ENCODE measurements around the gene MAPT.

Gene MAPT

DNA sequence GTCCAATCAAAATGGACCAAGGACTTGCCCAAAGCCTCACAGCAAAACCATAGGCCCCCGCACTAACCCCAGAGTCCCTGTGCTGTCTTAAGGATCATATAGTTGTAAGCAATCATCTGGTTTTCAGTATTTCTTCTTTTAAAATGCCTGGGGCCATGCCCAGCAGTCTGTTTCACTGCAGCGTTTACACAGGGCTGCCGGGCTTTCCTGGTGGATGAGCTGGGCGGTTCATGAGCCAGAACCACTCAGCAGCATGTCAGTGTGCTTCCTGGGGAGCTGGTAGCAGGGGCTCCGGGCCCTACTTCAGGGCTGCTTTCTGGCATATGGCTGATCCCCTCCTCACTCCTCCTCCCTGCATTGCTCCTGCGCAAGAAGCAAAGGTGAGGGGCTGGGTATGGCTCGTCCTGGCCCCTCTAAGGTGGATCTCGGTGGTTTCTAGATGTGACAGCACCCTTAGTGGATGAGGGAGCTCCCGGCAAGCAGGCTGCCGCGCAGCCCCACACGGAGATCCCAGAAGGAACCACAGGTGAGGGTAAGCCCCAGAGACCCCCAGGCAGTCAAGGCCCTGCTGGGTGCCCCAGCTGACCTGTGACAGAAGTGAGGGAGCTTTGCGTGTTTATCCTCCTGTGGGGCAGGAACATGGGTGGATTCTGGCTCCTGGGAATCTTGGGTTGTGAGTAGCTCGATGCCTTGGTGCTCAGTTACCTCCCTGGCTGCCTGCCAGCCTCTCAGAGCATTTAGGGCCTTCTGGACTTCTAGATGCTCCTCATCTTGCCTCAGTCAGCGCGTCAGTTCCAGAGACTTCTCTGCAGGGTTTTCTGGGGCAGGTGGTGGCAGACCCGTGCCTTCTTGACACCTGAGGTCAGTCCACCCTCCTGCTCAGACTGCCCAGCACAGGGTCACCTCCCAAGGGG is 79.8 kb downstream of the MAPT start:
- Mint-ChIP-seq H3K4me3 (no peak overlapping the region), H3K9me3 (no peaks in the 10 kb centered on the region), H3K27ac (no peak overlapping the region), H3K27me3 (ENCODE audit: low read depth) (no peaks in the 10 kb centered on the region), H3K4me1 (no peaks in the 10 kb centered on the region), H3K36me3 (ENCODE audit: low read depth) (no peaks in the 10 kb centered on the region)
- TF ChIP-seq CTCF (IDR thresholded peaks at IDR 0.05; ENCODE audit: unreplicated experiment in 3 of 3), result no peak

DNA sequence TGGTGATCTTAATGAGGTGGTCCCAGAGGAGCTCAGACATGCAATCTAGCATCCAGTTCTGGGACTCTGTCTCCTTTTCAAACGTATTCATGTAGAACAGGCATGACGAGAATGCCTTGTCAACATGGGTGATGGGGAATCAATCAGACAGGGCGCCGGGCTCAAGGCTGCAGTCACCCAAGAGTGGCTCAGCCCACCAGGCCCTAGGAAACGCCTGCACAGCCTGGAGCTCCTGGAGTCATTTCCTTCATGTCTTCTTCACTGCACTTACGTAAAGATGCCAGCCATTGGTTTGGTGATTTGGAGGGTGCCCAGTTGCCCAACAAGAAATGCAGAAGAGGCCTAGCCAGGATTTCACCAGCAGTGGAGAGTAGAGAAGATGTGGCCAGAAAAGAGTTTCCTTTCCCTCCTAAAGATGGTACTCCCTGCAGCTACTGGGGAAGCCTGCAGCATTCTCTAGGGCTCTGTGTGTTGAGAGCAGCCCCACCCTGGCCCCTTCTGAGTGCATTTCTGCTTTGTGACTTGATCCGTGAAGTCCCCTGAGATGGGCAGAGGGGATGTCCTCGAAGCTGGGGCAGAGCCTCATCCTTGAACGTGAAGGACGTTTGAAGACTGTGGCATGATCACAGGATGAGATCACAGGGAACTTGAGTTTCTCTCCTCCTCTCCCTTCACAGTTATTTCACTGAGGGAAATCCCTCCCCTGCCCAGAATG is 80.7 kb downstream of the MAPT start:
- H3K27ac Mint-ChIP-seq, result no peak overlapping the region
- H3K27me3 Mint-ChIP-seq (ENCODE audit: low read depth), result no peaks in the 10 kb centered on the region
- no peak for TF ChIP-seq CTCF (IDR thresholded peaks at IDR 0.05; ENCODE audit: unreplicated experiment in 3 of 3)
- no peaks in the 10 kb centered on the region for H3K36me3 Mint-ChIP-seq (ENCODE audit: low read depth)
- no peaks in the 10 kb centered on the region for H3K4me1 Mint-ChIP-seq
- H3K4me3 Mint-ChIP-seq, result no peak overlapping the region
- no peaks in the 10 kb centered on the region for H3K9me3 Mint-ChIP-seq

DNA sequence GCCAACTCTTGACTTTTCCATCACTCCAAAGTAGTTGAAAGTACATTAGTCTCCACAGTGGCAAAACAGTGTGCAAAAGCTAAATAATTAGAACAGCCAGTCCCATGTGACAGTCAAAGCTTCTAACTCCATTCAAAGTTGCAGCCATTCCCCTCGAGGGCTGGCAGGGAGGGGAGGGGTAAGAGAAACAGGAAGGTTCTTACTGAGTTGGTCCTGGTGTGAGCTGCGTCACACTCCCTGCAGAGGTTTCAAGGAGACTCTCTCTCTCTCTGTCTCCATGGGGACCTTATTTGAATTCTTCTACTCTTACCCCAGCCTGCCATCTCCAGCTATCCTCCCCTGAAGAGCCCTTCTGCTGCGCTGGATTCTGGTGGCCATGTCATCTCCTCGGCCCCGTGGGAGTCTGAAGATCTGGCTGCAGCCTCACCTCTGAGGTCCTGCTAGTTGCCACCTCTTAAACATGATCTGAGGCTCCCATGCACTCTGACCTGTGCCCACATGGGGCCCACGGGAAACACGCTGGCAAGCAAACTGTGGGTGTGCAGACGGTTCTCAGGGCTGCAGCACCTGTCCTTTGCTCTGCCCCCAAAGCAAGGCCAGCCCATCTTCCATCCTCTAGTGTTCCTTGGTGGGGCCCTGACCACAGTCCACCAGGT is 81.4 kb downstream of the MAPT start:
- H3K4me1 Mint-ChIP-seq, result no peaks in the 10 kb centered on the region
- H3K27ac Mint-ChIP-seq, result no peak overlapping the region
- TF ChIP-seq CTCF (IDR thresholded peaks at IDR 0.05; ENCODE audit: unreplicated experiment in 3 of 3), result no peak
- H3K9me3 Mint-ChIP-seq, result no peaks in the 10 kb centered on the region
- H3K36me3 Mint-ChIP-seq (ENCODE audit: low read depth), result no peaks in the 10 kb centered on the region
- H3K4me3 Mint-ChIP-seq, result no peak overlapping the region
- H3K27me3 Mint-ChIP-seq (ENCODE audit: low read depth), result no peaks in the 10 kb centered on the region

GRCh38 chr17:45976391-45976754 is 82.0 kb downstream of the MAPT start:
- H3K27me3 Mint-ChIP-seq (ENCODE audit: low read depth), result peaks cover 5% of the 10 kb centered on the region
- no peaks in the 10 kb centered on the region for H3K4me1 Mint-ChIP-seq
- H3K9me3 Mint-ChIP-seq, result no peaks in the 10 kb centered on the region
- no peak overlapping the region for H3K27ac Mint-ChIP-seq
- no peaks in the 10 kb centered on the region for H3K36me3 Mint-ChIP-seq (ENCODE audit: low read depth)
- H3K4me3 Mint-ChIP-seq, result no peak overlapping the region
- TF ChIP-seq CTCF (IDR thresholded peaks at IDR 0.05; ENCODE audit: unreplicated experiment in 3 of 3), result no peak

DNA sequence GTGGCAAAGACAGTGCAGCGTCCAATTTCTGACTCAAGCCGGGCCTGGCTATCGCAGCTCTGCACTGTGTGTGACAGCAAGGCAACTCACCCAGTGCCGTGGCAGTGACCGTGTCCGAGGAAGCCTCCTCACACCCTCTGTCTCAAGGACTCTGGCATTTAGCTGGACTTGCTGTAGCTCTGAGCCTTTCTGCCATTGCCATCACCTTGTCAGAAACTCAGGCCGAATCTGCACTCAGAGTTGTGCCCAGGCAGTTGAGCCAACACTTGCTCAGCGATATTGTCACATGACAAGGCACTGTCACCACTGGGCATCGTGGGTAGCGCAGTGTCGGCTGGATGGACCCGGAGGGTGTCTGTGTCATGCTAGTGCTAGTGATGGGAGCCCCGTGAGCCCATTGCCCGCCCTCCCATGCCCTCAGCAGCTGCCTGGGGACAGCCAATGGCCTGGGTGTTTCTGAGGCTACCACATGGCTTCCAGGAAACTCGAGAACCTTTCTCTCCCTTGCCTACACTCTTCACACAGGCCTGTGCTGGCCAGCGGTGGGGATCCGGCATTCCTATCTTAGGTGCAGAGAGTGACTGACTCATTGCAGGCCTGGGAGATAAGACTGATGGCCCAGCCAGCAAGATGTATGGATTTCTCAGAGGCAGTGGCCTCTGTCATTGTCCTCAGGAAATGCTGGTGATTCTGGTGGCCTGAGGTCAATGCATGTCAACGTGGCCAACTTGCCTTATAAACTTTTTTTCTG is 82.6 kb downstream of the MAPT start:
- H3K36me3 Mint-ChIP-seq (ENCODE audit: low read depth), result no peaks in the 10 kb centered on the region
- peaks cover 7% of the 10 kb centered on the region for H3K27me3 Mint-ChIP-seq (ENCODE audit: low read depth)
- H3K4me3 Mint-ChIP-seq, result no peak overlapping the region
- TF ChIP-seq CTCF (IDR thresholded peaks at IDR 0.05; ENCODE audit: unreplicated experiment in 3 of 3), result no peak
- H3K9me3 Mint-ChIP-seq, result no peaks in the 10 kb centered on the region
- H3K27ac Mint-ChIP-seq, result no peak overlapping the region
- H3K4me1 Mint-ChIP-seq, result no peaks in the 10 kb centered on the region
